Thoracic aorta (tissue), 2 donors: ENCODE measurements around the gene PYCARD. TPM values are rescaled to one million over a fixed set of nuclear protein-coding genes. Genes with fewer than 3 reads are reported as not detected.
"Not testable (repeated sequence)": the region's sequence is repeated elsewhere in the genome, so short reads cannot be mapped to it uniquely, and the experiment has no call there.

ENCODE experiments used
- ATAC-seq: fragments of 150-250 bp; one replicate; pipeline ENCODE4 v1.8.0; 2017; ENCODE audit warnings: low read depth; ENCODE audit not compliant: insufficient number of reproducible peaks, low FRiP score
- DNase-seq: peaks from one replicate; pipeline ENCODE4 v3.0.0-alpha.2; 2020; ENCODE audit warnings: low spot score
- H3K27ac ChIP-seq, 2 donors: fragments of 200-600 bp; sonication (generic); 1 replicate in 1 of 2; 2 replicates in 1 of 2; pipeline ENCODE4 v1.5.1; 2016; ENCODE audit warnings: mild to moderate bottlenecking in 2 of 2, moderate library complexity in 2 of 2
- H3K27me3 ChIP-seq: fragments of 200-600 bp; sonication (generic); replicated peaks from 2 replicates; pipeline ENCODE4 v1.6.0; 2016; ENCODE audit warnings: mild to moderate bottlenecking; ENCODE audit not compliant: insufficient read depth
- H3K36me3 ChIP-seq: fragments of 200-600 bp; sonication (generic); one replicate; pipeline ENCODE4 v1.5.1; 2016
- H3K4me1 ChIP-seq, 2 donors: fragments of 200-600 bp; sonication (generic); 1 replicate in 1 of 2; 2 replicates in 1 of 2; pipeline versions ENCODE4 v1.5.1 to v1.6.0; 2016; ENCODE audit warnings: low read depth in 2 of 2, mild to moderate bottlenecking in 1 of 2; ENCODE audit not compliant: control insufficient read depth in 1 of 2
- H3K4me3 ChIP-seq: fragments of 200-600 bp; sonication (generic); 2 replicates; pipeline ENCODE4 v1.5.1; 2016; ENCODE audit warnings: mild to moderate bottlenecking
- H3K9me3 ChIP-seq: fragments of 200-600 bp; sonication (generic); 2 replicates; pipeline ENCODE4 v1.5.1; 2016
- total RNA-seq, 2 donors: library from RNA; depleted of rRNA; stranded (reverse); fragments of >200 nt; gene quantifications; one replicate each; pipeline versions ENCODE4 v1.1.0 to v1.2.3, GENCODE V29; 2016
- TF ChIP-seq, protein P1 (sequence below): fragments of 200-600 bp; sonication (generic); IDR thresholded peaks from one replicate; pipeline ENCODE4 v1.5.1; 2019; ENCODE audit warnings: antibody characterized with exemption

Gene PYCARD
- total RNA-seq, 2 donors from 2014 or later = 19.2 to 23.0 TPM

DNA sequence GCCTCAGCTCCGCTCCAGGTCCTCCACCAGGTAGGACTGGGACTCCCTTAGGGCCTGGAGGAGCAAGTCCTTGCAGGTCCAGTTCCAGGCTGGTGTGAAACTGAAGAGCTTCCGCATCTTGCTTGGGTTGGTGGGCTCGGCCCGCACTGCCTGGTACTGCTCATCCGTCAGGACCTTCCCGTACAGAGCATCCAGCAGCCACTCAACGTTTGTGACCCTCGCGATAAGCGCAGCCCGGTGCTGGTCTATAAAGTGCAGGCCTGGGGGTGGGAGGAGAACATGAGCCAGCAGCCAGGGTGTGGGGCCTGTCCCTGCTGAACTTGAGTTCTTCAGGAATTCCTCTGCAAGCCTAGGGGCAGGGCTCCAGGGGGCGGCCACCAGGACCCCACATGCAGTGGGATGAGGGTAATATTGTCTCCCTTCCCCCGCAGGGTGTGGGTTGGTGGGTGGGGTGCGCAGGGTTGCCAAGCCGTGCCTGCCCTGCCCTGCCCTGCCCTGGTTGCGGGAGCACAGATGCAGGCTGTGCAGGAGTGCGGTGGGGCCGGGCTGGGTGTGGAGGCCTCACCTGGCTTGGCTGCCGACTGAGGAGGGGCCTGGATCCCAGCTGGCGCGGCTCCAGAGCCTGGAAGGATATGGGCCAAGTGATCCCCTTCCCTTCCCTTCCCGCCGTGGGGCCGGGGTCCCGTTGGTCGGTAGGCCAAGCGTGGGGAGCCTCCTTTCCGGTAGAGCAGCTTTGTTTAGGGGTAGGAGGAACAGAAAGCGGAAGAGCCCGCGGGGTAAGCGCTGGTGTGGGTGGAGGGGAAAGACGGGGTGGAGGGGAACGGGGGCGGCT, 762 bp downstream of the PYCARD start:
- ATAC-seq (no peak), DNase-seq (no peak)
- Histone ChIP-seq H3K27ac (peak overlapping the region in 1 of 2 donors; percentile 16), H3K4me1 (peaks cover 0 to 26% of the 10 kb centered on the region in 2 donors), H3K36me3 (no peaks in the 10 kb centered on the region), H3K4me3 (peak overlapping the region; percentile 74), H3K9me3 (no peaks in the 10 kb centered on the region), H3K27me3 (no peaks in the 10 kb centered on the region)
- TF ChIP-seq, protein P1, sequence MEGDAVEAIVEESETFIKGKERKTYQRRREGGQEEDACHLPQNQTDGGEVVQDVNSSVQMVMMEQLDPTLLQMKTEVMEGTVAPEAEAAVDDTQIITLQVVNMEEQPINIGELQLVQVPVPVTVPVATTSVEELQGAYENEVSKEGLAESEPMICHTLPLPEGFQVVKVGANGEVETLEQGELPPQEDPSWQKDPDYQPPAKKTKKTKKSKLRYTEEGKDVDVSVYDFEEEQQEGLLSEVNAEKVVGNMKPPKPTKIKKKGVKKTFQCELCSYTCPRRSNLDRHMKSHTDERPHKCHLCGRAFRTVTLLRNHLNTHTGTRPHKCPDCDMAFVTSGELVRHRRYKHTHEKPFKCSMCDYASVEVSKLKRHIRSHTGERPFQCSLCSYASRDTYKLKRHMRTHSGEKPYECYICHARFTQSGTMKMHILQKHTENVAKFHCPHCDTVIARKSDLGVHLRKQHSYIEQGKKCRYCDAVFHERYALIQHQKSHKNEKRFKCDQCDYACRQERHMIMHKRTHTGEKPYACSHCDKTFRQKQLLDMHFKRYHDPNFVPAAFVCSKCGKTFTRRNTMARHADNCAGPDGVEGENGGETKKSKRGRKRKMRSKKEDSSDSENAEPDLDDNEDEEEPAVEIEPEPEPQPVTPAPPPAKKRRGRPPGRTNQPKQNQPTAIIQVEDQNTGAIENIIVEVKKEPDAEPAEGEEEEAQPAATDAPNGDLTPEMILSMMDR = no peak

- H3K27me3 ChIP-seq = no peaks in the 10 kb centered on the region
- DNase-seq = no peak
- ATAC-seq = no peak
Measured at GRCh38 chr16:31200821-31201568, 1.6 kb downstream of the PYCARD start.

GRCh38 chr16:31200111-31200510, 2.4 kb downstream of the PYCARD start:
- not testable (repeated sequence) for DNase-seq, H3K9me3 ChIP-seq, H3K27ac ChIP-seq, ATAC-seq, H3K4me3 ChIP-seq, H3K27me3 ChIP-seq, H3K36me3 ChIP-seq
- H3K4me1 ChIP-seq = peaks cover 0 to 26% of the 10 kb centered on the region in 2 donors

More at GRCh38 chr16:31200821-31201568, 1.6 kb downstream of the PYCARD start:
- Histone ChIP-seq H3K4me3 (peak overlapping the region; percentile 74), H3K27ac (no peak overlapping the region), H3K9me3 (no peaks in the 10 kb centered on the region), H3K36me3 (no peaks in the 10 kb centered on the region), H3K4me1 (peaks cover 0 to 26% of the 10 kb centered on the region in 2 donors)
- TF ChIP-seq, protein P1 = no peak

- no peak for DNase-seq
- no peak for ATAC-seq
- Histone ChIP-seq H3K27ac (no peak overlapping the region), H3K4me1 (peaks cover 0 to 26% of the 10 kb centered on the region in 2 donors), H3K36me3 (peaks cover 10% of the 10 kb centered on the region), H3K4me3 (no peak overlapping the region), H3K27me3 (no peaks in the 10 kb centered on the region), H3K9me3 (no peaks in the 10 kb centered on the region)
- TF ChIP-seq, protein P1 = no peak
Measured at GRCh38 chr16:31199430-31200041, 3.0 kb downstream of the PYCARD start.

DNA sequence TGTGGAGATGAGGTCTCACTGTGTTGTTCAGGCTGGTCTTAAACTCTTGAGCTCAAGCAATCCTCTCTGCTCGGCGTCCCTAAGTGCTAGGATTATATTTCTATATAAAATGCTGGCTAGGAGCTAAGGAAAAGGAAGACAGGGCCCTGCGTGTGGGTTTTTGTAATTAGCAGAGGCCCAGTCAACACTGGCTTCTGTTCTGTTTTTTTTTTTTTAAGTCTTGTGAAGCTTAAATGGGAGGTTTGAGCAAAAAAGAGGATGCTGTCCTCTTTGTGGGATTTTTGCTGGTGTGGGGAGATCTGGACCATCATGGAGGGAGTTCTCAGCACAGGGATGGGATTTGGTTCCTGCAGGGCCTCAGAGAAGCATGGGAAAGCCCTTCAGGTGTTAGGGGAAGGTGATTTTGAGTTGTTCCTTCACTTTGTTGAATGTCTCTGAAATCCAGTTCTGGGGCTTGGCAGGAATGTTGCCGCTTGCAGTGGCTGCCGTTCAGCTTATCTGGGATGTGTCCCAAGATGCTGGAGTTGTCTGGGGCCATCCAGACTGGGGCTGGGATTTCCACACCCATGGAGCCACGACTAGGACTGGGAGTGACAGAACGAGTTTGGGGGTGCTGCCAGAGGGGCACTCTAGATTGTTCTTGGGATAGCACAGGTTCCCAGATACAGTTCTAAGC, 4.2 kb downstream of the PYCARD start:
- peaks cover 0 to 25% of the 10 kb centered on the region in 2 donors for H3K4me1 ChIP-seq
- no peaks in the 10 kb centered on the region for H3K9me3 ChIP-seq
- DNase-seq (no peak), ATAC-seq (no peak)
- no peaks in the 10 kb centered on the region for H3K27me3 ChIP-seq
- H3K36me3 ChIP-seq = peaks cover 21% of the 10 kb centered on the region
- TF ChIP-seq, protein P1 = no peak
- no peak overlapping the region for H3K4me3 ChIP-seq
- H3K27ac ChIP-seq = no peak overlapping the region
